ENCODE measurements around the gene AP5M1. TPM values are rescaled to one million over a fixed set of nuclear protein-coding genes. Genes with fewer than 3 reads are reported as not detected.
A peak's percentile ranks its signal among the peaks of the same experiment; 100 is the strongest.
"Not testable (repeated sequence)": the region's sequence is repeated elsewhere in the genome, so short reads cannot be mapped to it uniquely, and the experiment has no call there.

Gene AP5M1
- 10 to 100 TPM; 56.5 to 61.9 (median 59.0) TPM for polyA plus RNA-seq (ENCODE audit: insufficient read length in 3 of 3)

GRCh38 chr14:57268161-57269069, at the start of gene AP5M1, which contains the start of gene EXOC5:
Gene AP5M1 (plus strand): TSS chr14:57268971. CDS start chr14:57269315, 344 bp downstream.
Gene EXOC5 (minus strand): TSS chr14:57268905. CDS start chr14:57268648, 257 bp downstream.
- DNase-seq (ENCODE audit: low read depth in 3 of 3, low spot score in 2 of 3) = peak; percentile 88 to 91 (median 90)

DNA sequence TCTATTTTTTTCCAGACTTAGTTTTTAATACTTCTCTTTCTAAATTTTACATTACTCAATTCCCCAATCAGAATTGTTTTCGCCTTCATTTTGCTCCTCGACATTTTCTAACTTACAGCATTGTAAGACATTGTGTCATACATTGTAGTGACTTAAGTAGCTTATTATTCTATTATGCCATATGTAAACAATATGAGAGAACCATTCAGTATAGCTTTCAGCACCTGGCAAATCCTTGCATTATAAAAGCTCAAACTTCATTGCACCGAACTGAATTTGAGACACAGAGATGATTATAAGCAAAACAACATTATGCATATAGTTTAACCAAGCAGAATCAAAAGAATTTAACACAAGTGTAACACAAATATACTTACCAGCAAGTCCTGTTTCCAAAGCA, 46.8 kb upstream of the AP5M1 start:
- DNase-seq (ENCODE audit: low read depth in 3 of 3, low spot score in 2 of 3) = no peak

GRCh38 chr14:57227083-57227482, 41.7 kb upstream of the AP5M1 start:
- no peak for DNase-seq (ENCODE audit: low read depth in 3 of 3, low spot score in 2 of 3)

- not testable (repeated sequence) for DNase-seq (ENCODE audit: low read depth in 3 of 3, low spot score in 2 of 3)
These were observed 40.5 kb upstream of the AP5M1 start for GRCh38 chr14:57228320-57228719.

GRCh38 chr14:57232006-57232405, 36.8 kb upstream of the AP5M1 start:
- no peak for DNase-seq (ENCODE audit: low read depth in 3 of 3, low spot score in 2 of 3)

- not testable (repeated sequence) for DNase-seq (ENCODE audit: low read depth in 3 of 3, low spot score in 2 of 3)
These were observed 28.7 kb upstream of the AP5M1 start for GRCh38 chr14:57240115-57240514.

DNA sequence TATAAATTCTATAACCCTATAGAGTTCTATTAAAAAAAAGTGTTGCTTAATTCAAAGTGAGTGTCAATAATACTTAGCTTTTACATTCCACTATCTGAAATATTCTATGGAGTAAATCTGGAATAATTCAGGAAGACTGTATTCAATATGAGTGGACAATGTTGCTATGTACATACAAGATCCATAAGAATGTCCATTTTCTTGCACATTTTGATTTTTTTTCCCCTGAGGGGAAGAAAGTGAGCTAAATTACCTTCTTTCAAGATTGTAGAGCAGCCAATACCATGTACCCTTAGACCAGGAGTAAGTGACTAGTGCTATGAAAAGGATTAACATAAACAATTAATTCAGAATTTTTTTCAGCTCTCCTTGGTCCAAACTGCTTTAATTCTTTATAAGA, 25.5 kb upstream of the AP5M1 start:
- DNase-seq (ENCODE audit: low read depth in 3 of 3, low spot score in 2 of 3) = no peak

DNA sequence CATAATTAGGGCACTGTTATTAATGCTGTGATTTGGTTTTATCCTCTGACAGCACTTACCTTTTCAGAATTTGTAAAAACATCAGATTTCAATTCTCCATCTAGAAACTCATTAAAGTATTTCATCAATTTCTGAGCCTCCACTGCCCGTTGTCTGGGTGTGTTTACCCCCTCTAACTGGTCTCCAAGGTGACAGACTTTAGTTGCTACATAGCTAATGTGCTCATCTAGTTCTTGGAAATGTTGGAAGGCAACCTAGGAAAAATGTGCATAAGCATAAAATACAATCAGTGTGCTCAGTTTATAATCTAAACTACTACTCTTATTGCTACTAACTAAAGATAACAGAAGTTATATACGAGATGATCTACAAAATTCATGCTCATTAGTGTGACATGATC, 24.7 kb upstream of the AP5M1 start:
- DNase-seq (ENCODE audit: low read depth in 3 of 3, low spot score in 2 of 3) = no peak

DNA sequence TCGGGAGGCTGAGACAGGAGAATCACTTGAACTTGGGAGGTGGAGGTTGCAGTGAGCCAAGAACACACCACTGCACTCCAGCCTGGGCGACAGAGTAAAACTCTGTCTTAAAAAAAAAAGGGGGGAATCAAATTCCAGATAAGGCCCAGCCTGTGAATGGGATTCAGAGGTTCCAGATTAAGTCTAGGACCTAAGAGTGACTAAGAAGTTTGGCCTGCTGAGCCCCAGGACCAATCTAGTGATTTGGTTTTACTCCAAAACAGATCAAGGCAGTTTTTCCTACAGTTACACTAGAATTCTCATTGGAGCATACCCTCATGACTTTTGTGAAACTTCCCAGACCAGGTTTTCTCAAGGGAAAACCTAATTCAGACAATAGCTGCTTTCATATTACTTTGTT, 22.8 kb upstream of the AP5M1 start:
- no peak for DNase-seq (ENCODE audit: low read depth in 3 of 3, low spot score in 2 of 3)

DNA sequence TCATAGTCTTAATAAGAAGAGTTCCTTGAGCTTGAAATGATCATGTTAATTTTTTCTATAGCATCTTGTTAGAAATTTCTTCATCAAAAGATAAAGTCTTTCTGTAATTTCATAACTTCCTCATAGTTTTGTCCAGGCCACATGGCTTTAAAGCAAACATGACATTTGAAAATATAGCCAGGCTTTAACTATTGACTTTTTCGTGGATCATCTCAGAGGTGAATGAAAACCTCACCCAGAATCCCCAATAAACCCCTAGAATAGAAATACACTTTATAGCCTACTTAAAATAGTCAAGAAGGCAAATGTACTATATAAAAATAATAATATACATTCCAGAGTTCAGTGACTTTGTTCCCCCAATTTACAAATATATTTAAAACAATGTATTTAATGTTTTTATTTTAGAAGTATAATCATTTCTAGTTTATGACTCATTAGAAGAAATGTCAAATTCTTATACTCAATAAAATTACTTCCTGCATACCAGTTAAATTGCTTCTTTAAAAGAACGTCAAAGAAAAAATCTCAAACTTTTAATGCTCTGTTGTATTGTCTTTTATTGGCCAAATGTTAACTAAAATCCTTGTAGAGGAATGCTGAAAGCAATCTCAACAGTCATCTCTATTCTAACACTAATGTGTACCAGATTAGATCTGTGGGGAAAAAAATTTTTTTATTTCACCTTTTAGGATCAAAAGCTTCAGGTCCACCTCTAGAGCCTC, 21.7 kb upstream of the AP5M1 start:
- DNase-seq (ENCODE audit: low read depth in 3 of 3, low spot score in 2 of 3) = no peak

GRCh38 chr14:57254884-57255283, 13.9 kb upstream of the AP5M1 start:
- no peak for DNase-seq (ENCODE audit: low read depth in 3 of 3, low spot score in 2 of 3)

GRCh38 chr14:57258221-57258620, 10.6 kb upstream of the AP5M1 start:
- DNase-seq (ENCODE audit: low read depth in 3 of 3, low spot score in 2 of 3) = not testable (repeated sequence)

DNA sequence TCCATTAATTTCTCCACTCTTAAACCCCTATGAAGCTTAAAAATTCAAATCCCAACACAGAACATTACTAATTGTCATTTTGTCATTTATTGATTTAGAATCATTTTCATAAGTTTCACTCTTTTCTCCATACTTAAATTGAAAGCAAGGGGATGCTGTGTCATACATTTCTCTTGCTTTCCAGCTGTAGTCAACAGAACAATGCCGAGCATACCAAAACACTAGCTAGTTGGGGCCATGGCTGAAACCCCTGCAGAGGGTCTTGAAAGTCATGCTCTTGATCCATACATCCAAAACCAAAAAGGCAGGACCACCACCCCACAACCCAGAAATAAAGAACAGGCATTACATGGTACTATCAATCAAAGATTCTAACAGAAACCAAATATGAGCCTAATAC, 9.1 kb upstream of the AP5M1 start:
- DNase-seq (ENCODE audit: low read depth in 3 of 3, low spot score in 2 of 3) = no peak

DNA sequence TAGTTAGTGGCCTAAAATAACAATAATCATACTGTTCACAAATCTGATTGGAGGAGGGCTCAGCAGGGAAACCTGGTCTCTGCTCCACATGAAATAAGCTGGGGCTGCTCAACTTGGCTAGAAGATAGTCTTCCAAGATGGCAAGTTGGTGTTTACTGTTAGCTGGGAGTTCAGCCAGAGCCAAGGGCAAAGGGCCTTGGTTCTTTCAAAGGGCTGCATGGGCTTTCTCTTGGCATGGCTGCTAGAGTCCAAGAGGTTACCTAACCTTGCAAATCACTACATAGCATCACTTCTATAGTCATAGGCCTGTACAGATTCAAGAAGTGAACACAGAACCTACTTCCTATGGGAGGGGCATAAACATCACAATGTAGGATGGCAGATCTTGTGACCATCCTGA, 7.2 kb upstream of the AP5M1 start:
- no peak for DNase-seq (ENCODE audit: low read depth in 3 of 3, low spot score in 2 of 3)

DNA sequence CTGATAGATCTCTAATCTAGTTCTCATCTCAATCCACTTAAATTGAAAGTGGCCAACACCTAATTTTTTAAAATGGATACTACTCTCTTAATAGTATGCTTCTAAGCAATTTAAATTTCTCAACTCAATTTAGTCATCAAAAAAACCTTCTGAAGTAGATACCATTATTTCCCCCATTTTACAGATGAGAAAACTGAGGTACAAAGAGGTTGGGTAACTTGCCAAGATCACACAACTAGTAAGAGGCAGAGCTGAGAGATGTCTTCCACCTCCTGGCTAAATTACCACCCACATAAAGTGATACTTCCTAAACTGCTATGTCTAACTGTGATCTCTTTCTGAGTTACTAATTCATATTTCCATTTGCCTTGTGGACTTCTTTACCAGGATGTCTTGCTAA, 6.7 kb upstream of the AP5M1 start:
- no peak for DNase-seq (ENCODE audit: low read depth in 3 of 3, low spot score in 2 of 3)

DNA sequence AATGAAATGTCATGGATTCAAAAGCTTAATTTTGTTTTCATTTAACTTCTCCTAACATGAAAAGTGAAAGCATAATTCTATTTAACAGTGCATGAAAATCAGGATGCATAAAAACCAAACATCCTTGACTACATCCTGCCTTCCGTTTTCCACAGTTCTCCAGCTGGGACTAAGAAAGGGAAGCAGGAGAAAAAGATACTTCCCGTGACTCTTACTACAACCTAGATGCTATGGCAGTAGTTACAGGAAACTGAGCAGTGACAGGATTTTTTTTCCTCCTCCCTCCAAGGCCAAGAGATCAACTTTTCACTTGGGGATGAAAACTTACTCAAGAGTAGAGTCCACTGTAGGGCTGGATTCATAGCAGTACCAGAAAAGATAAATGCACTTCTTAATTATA, 2.7 kb upstream of the AP5M1 start:
- no peak for DNase-seq (ENCODE audit: low read depth in 3 of 3, low spot score in 2 of 3)

DNA sequence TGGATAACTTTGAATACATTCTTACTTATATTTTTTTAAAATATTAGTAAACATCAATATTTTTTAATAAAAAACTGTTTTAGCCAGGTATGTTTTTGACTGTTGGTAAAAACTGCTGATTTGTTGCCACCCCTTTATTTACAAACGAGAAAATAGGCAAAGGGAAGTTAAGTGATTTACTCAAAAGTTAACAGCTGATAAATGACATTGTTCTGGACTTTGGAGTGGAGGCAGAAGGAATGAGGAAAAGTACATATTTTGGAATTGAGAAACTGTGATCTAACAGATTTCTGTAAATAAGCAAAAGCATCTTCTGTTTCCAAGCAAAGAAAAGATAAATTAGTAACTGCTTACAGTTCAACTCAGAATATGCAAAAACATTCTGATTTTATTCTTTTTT, 4.5 kb downstream of the AP5M1 start:
- DNase-seq (ENCODE audit: low read depth in 3 of 3, low spot score in 2 of 3) = no peak

DNA sequence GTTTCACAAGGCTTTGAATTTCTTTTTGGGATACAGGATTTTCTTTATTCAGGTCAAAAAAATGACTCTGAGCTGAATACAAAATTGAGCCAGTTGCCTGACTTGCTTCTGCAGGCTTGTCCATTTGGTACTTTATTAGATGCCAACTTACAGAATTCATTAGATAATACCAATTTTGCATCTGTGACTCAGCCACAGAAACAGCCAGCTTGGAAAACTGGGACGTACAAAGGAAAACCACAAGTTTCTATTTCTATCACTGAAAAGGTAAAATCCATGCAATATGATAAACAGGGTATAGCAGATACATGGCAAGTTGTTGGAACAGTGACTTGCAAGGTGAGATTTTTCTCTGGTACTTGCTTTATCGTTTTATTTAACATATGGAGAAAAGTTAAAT, 5.8 kb downstream of the AP5M1 start:
- no peak for DNase-seq (ENCODE audit: low read depth in 3 of 3, low spot score in 2 of 3)

- no peak for DNase-seq (ENCODE audit: low read depth in 3 of 3, low spot score in 2 of 3)
These were observed 6.4 kb downstream of the AP5M1 start for GRCh38 chr14:57275023-57275664.

- no peak for DNase-seq (ENCODE audit: low read depth in 3 of 3, low spot score in 2 of 3)
These were observed 8.3 kb downstream of the AP5M1 start for GRCh38 chr14:57277062-57277461.

- no peak for DNase-seq (ENCODE audit: low read depth in 3 of 3, low spot score in 2 of 3)
These were observed 19.0 kb downstream of the AP5M1 start for GRCh38 chr14:57287745-57288144.

Data from right renal cortex interstitium (tissue), 3 donors.